GM21529 (cell line): ENCODE data around the gene ZER1.
A peak's percentile ranks its signal among the peaks of the same experiment; 100 is the strongest.

Experiments used
- ATAC-seq: cut with Tn5 transposase; IDR thresholded peaks from one replicate; pipeline ENCODE4 v1.9.1; 2021; ENCODE audit not compliant: unreplicated experiment

The ZER1 gene

DNA sequence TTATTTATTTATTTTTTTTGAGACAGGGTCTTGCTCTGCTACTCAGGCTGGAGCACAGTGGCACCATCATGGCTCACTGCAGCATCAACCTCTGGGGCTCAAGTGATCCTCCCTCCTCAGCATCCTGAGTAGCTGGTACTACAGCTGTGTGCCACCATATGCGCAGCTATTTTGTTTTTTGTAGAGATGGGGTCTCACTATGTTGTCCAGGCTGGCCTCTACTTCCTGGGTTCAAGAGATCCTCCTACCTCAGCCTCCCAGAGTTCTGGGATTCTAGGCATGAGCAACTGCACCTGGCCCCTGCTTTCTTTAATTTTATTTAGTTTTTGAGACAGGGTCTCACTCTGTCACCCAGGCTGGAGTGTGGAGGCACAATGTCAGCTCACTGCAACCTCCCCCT, 28.3 kb downstream of the ZER1 start:
- no peak for ATAC-seq

DNA sequence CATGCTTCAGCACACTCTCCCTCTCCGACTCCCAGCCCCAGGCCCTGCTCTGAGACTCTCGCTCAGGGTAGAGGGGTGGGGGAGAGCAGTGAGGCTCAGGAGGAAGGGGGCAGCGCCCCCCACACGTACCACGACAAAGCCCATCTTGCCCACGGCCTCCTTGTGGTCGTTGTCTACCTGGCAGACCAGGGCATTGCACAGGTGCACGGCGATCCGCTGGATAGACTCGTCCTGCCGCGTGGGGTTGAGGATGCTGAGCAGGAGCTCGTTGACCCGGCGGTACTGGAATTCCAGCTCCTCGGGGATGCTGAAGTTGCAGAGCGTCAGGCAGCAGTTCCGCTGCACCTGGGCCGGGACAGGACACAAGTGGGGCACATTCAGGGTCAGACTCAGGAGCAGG, 29.3 kb downstream of the ZER1 start:
- ATAC-seq = no peak

DNA sequence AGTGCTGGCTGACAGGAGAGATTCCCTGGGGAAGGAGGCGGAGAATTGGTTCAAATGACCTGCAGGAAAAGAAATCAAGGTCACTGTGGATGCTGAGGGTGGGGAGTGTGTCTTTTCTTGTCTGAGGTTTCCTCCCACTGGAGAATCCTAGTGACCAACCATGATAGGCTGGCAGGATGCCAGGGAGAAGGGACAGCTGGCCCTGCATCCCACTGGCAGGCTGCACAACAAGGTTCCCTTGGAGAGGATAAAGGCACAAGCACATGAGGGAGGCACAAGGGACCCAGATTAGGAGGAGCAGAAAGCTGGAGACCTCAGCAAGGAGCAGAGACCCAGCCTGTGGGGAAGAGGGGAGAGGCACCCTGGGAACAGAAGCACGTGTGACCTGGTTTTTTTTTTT, 36.4 kb downstream of the ZER1 start:
- ATAC-seq = no peak

- no peak for ATAC-seq
Observed at GRCh38 chr9:128733256-128733655, 38.5 kb downstream of the ZER1 start.

GRCh38 chr9:128732576-128732975, 39.2 kb downstream of the ZER1 start:
- no peak for ATAC-seq

GRCh38 chr9:128731691-128732090, 40.0 kb downstream of the ZER1 start:
- no peak for ATAC-seq

DNA sequence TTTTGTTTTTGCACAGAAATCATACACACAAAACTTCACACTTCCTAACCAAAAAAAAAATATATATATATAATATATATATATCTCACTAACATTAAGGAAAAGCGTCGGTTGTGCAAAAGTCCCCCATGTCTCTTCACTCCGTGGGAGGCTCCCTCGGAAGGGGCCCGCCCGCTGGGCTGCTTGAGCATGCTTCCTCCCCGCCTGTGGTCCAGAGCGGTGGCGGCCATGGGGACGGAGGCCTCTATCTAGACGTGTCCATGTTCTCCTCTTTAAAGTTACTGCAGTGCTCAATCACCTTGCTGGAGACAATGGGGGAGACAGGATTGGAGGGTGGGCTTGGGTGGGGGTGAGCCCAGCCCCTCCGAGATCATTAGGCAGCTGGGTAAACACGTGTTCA, 40.6 kb downstream of the ZER1 start:
- no peak for ATAC-seq

GRCh38 chr9:128729766-128730517, 41.8 kb downstream of the ZER1 start:
- no peak for ATAC-seq

DNA sequence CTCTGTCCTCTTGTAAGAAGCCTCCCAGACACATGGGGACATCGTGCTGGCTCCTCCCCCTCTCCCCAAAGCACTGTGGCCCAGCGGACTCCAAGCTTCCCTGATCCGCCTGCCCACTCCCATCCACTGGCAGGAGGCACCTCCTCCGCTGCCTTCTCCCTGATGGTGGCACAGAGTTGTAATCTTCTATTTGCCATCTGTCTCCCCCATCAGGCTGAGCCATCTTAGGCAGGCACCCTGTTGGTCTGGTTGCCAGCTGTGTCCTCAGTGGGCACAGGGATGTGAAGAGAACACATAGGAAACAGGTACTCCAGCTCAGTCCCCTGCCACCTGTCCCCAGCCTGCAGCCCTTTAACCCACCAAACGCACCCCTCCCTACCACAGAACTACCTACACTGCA, 42.4 kb downstream of the ZER1 start:
- no peak for ATAC-seq

GRCh38 chr9:128728298-128728697, 43.4 kb downstream of the ZER1 start:
- no peak for ATAC-seq

DNA sequence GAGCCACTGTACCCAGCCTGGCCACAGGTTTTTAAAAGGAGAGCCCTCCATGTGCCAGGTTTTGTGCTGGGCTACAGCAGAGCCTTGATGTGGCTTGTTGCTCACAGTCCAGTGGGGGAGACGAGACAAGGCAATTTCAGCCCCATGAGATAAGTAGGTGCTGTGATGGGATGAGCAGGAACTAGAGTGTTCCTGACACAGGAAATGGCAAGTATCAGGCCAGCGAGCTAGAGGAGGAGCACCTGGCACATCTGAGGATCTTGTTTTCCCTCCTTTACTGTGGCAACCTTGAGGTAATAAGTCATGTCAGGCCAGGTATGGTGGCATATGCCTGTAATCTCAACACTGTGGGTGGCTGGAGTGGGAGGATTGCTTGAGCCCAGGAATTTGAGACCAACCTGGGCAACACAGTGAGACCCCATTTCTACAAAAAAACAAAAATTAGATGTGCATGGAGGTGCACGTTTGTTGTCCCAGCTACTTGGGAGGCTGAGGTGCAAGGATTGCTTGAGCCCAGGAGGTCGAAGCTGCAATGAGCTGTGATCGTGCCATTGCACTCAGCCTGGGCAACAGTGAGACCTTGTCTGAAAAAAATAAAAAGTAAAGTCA, 44.0 kb downstream of the ZER1 start:
- ATAC-seq = no peak

DNA sequence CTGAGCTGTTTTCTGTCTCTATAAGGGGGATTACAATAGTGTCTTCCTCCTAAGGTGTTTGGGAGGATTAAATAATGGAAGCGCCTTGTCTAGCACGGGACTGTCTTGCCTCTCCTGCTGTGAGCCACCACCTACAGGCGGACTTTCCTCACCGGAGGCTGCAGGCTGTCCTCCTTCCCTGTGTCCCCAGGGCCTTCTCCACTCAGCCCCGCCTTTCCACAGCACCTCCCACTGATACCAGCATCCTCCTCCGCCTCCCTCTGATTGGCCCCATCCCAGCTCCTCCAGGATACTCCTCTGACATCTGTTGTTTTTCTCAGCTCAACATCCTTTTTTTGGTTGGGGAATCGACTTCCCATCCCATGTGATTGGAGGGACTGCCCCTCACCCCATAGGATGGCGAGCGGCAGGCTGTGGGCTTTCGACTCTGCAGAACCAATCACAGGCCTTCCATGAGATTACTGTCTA, 46.9 kb downstream of the ZER1 start:
- ATAC-seq = peak; percentile 17

- peak; percentile 95 for ATAC-seq
Observed at GRCh38 chr9:128723866-128724743, 47.6 kb downstream of the ZER1 start, which contains the start of gene ZDHHC12. ZDHHC12 (minus strand) TSS chr9:128724127; CDS start chr9:128724093, 34 bp downstream.

DNA sequence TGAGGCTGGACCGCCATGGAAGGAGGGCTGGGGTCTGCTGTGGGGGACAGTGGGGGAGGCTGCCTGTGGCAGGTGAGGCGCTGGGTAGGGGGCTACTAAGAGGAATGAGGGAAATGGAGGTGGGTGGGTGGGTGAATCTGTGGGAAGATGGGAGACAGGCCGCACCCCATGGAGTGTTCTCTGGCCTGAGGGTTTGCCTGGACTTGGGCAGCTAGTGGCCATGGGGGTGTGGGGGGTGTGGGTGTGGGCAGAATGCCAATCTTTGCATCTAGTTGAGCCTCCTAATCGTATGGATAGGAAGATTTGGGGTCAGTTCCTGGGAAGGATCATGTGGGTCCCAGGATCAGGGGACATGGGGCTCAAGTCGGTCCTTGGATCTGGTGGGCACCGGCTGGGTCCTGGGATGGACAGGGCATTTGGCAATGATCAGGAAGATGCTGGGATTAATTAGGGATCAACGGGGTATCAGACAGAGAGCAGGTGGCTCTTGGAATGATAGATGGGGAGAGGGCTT, 48.3 kb downstream of the ZER1 start:
- ATAC-seq = no peak

DNA sequence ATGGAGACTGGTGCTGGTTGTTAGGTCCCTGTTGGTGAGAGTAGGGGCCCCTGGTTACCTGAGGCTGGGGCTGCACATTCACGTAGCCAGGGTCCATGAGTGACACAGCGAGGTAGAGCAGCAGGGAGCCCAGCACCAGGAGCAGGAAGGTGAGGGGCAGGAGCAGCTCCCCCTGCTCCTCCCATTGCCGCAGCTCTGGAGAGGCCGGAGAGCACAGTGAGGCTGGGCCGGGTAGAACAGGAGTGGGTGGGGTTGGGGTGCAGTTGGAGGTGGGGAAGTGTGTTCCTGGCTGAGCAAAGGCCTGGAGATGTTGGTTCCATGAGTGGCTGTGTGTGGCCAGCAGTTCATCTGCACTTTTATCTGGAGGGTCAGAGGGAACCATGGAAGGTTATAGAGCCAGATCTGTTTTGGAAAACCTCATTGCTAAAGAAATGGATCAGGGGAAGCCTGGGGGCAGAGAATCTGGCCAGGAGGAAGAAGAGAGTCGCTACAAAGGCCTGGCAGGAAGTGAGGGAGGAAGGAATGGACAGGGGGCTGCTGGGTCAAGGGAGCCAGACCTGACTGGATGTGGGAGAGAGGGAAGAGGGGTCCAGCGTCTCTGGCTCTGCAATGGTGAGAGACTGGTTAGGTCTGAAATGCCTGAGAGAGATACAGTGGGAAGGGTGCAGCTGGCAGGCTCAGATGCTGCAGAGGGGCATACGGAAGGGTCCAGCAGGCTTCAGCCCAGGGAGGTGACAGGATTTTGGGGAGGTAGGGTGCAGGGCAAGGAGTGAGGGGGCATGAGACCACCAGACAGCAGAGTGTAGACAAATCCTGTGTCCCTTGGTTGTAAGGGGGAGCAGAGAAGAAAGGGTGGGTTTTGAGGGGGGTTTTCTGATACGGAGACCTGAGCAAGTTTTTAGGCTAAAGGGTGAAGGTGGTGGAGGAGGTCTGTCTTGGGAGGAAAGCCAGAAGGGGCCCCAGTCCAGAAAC, 49.1 kb downstream of the ZER1 start:
- no peak for ATAC-seq

- no peak for ATAC-seq
Observed at GRCh38 chr9:128721487-128722010, 50.2 kb downstream of the ZER1 start.

DNA sequence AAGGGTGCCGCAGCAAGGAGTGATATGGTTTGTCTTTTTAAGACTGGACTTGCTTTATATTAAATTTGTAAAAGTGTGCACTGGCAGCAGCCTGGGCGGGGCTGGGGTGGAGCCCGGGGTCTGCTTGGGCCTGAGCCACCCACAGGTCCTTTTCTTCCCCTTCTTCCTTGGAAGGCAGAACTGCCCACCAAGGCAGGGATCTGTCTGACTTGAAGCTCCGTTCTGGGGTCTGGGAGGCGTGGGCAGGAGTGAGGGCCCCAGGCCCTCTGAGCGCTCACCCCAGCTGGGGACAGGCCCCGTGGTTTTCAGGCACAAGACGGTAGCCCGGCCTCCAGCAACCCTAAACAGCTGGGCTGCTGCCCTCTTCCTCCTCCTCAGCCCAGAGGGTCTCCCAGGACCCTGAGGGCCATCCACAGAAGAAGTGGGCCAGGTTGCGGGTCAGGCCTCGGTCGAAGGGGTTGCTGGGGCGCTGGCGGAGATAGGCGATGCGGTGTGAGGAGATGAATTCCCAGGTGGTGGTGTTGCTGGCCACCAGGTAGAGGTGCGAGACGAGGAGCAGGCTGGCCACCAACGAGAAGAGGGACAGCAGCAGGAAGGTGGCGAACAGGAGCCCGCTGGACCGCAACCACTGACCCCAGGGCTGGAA, 50.8 kb downstream of the ZER1 start:
- no peak for ATAC-seq

DNA sequence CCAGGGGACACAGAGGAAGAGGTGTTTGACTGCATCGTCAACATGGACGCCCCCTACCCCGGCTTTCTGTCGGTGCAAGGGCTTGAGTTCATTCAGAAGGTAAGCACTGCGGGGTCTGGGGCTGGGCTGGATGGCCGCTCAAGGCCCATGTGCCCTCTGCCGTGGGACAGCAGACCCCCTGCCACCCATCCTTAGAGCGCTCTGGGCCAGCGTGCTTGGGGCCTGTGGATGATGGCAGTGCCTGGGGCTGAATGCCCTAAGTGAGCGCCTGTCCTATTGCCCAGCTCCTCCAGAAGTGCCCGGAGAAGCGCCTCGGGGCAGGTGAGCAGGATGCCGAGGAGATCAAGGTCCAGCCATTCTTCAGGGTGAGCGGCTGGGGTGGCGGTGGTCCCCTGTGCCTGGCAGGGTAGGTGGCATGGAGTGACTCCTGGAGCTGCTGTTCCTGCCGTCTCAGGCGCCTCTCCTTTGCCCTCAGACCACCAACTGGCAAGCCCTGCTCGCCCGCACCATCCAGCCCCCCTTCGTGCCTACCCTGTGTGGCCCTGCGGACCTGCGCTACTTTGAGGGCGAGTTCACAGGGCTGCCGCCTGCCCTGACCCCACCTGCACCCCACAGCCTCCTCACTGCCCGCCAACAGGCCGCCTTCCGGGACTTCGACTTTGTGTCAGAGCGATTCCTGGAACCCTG, 51.7 kb downstream of the ZER1 start:
- ATAC-seq = no peak

- ATAC-seq = no peak
Observed at GRCh38 chr9:128718475-128718874, 53.3 kb downstream of the ZER1 start.
